Prostate gland (tissue), 2 donors: ENCODE data around the gene AKIRIN2. TPM values are rescaled to one million over a fixed set of nuclear protein-coding genes. Genes with fewer than 3 reads are reported as not detected.
A peak's percentile ranks its signal among the peaks of the same experiment; 100 is the strongest.
"Not testable (repeated sequence)": the region's sequence is repeated elsewhere in the genome, so short reads cannot be mapped to it uniquely, and the experiment has no call there.

ENCODE experiments used
- DNase-seq: peaks from one replicate; pipeline ENCODE4 v3.0.0-alpha.2; 2019; ENCODE audit warnings: low spot score
- H3K27ac ChIP-seq, 2 donors: fragments of 200-600 bp; sonication (generic); 2 replicates each; pipeline ENCODE4 v1.5.1; 2017 to 2019
- H3K27me3 ChIP-seq: fragments of 200-600 bp; sonication (generic); replicated peaks from 2 replicates; pipeline ENCODE4 v1.5.1; 2019; ENCODE audit not compliant: insufficient read depth
- H3K36me3 ChIP-seq, 2 donors: fragments of 200-600 bp; sonication (generic); 1 replicate in 1 of 2; 2 replicates in 1 of 2; pipeline versions ENCODE4 v1.5.1 to v1.8.1; 2017 to 2019
- H3K4me1 ChIP-seq: fragments of 200-600 bp; sonication (generic); replicated peaks from 2 replicates; pipeline ENCODE4 v1.5.1; 2019
- H3K4me3 ChIP-seq, 2 donors: fragments of 200-600 bp; sonication (generic); 2 replicates each; pipeline ENCODE4 v1.5.1; 2017 to 2019
- H3K9me3 ChIP-seq: fragments of 200-600 bp; sonication (generic); 2 replicates; pipeline ENCODE4 v1.5.1; 2017
- CTCF ChIP-seq, 4 experiments: fragments of 200-600 bp in 2 of 4; fragments of 450-650 bp in 2 of 4; sonication (generic) in 2 of 4; IDR thresholded peaks; 1 replicate in 3 of 4; 2 replicates in 1 of 4; pipeline ENCODE4 v1.5.1; 2016 to 2019; ENCODE audit warnings: antibody characterized with exemption in 4 of 4, mild to moderate bottlenecking in 2 of 4, moderate library complexity in 2 of 4
- POLR2A ChIP-seq: fragments of 450-650 bp; IDR thresholded peaks from one replicate; pipeline ENCODE4 v1.6.1; 2016; ENCODE audit warnings: antibody characterized with exemption, mild to moderate bottlenecking
- POLR2AphosphoS5 ChIP-seq: sonication (generic); formaldehyde crosslinking; IDR thresholded peaks from one replicate; pipeline ENCODE4 v1.6.1; 2017; ENCODE audit warnings: antibody characterized with exemption
- WGBS: methylation state at CpG from one replicate; pipeline ENCODE4 v1.1.5; 2018; 5-methylcytosine and 5-hydroxymethylcytosine counted together
- intact Hi-C: fragments of 100-400 bp; cut with DNase I; formaldehyde crosslinking; loops from one replicate; pipeline ENCODE4 v1.14.2; 2022
- total RNA-seq, 2 donors: library from RNA; depleted of rRNA; stranded (reverse); fragments of >200 nt; gene quantifications; one replicate each; pipeline ENCODE4 v1.1.0, GENCODE V29; 2016

AKIRIN2 gene
- total RNA-seq, 2 donors from 2014 or later = 28.4 to 44.1 TPM

DNA sequence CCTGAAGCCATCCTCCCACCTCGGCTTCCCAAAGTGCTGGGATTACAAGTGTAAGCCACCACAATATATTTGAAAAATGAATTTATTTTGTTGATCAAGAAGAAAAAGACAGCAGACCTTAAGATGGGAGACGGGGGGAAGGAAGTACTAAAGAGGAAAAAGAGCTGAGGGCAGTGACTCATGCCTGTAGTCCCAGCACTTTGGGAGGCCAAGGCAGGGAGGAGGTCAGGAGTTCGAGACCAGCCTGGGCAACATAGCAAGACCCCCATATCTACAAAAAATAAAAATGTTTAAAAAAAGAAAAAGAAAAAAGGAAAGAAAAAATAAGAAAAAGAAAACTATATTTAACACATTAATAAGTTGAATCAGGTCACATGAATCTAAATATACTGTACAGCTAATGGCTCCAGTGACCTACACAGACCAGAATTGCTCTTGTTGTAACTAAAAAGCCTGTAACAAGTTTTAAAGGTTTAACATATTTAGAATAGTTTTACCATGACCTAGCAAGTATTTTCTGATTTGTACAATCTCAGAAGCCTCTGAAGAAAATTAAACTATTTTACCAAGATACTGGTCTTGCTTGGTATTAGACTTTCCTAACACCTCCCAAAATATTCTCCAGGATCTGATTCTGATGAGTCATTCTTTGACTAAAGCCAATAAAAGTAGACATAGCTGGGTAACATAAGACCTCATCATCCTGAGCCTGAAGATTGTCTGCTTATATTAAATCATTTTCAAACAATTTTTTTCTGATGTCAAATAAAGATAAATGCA, 4.3 kb upstream of the AKIRIN2 start:
- Histone ChIP-seq H3K4me3 (no peak overlapping the region), H3K36me3 (no peaks in the 10 kb centered on the region), H3K4me1 (no peaks in the 10 kb centered on the region), H3K27me3 (no peaks in the 10 kb centered on the region), H3K9me3 (no peaks in the 10 kb centered on the region), H3K27ac (no peak overlapping the region)
- 91% methylated on average over 3 of the region's 3 CpGs for WGBS
- intact Hi-C loops = loop anchor here (10.0 kb wide), 1 partner anchor 552 kb away; the partner anchor contains the start of gene ZNF292
- DNase-seq = no peak
- TF ChIP-seq POLR2A (no peak), POLR2AphosphoS5 (no peak), CTCF (IDR thresholded peaks at IDR 0.05) (no peak)

DNA sequence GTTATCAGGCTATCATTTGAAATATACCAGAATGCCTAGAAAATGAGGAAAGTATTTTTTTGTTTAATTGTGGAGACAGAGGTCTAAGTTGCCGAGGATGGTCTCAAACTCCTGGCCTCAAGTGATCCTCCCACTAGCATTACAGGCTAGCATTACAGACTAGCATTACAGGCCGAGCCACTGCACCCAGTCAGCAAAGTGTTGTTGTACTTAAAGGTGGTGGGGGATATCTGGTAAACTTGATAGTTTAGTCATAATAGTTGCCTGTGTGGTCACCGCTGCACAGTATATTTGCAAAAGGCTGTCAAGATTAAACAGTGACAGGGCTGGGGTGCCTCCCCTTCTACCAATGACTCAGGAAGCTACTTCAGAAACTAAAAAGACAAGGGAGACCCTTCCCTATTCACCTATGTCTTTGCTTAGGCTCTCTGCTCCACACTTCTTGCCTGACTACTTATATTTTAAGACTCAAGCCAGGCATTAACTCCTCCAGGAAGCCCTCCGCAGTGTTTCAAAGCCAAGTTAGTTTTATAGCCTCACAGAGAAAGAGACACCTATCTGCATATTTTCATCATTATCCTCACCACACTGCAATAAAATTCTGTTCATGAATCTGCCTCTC, 3.1 kb upstream of the AKIRIN2 start:
- no peaks in the 10 kb centered on the region for H3K4me1 ChIP-seq
- no peak for DNase-seq
- H3K27me3 ChIP-seq = no peaks in the 10 kb centered on the region
- no peak overlapping the region for H3K27ac ChIP-seq
- H3K36me3 ChIP-seq = no peaks in the 10 kb centered on the region
- TF ChIP-seq POLR2A = no peak
- TF ChIP-seq POLR2AphosphoS5 = no peak
- no peak for TF ChIP-seq CTCF (IDR thresholded peaks at IDR 0.05)
- no peak overlapping the region for H3K4me3 ChIP-seq
- intact Hi-C loops = loop anchor here (10.0 kb wide), 1 partner anchor 550 kb away; the partner anchor contains the start of gene ZNF292
- WGBS = 77% methylated on average over 4 of the region's 4 CpGs
- no peaks in the 10 kb centered on the region for H3K9me3 ChIP-seq

GRCh38 chr6:87703039-87703438, 1.0 kb upstream of the AKIRIN2 start:
- not testable (repeated sequence) for H3K9me3 ChIP-seq
- H3K4me3 ChIP-seq = peak overlapping the region; percentile 95 to 99
- 83% methylated on average over 19 of the region's 19 CpGs for WGBS

DNA sequence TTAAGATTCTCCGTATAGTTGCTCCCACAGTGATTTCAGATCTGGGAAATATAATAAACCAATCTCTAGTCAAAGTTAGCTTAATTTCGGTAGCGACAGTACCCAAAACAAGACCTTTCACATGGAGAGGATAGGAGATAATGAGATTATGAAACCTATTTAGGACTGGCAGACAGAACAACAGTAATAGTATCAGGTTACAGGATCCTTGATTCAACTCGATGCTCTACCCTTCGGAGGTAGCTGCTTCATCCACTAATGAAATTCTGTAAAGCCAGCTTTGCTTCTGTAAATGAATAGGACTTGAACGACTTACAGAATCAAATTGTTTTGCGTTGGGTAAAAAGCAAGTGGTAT, 534 bp upstream of the AKIRIN2 start:
- no peak for DNase-seq
- H3K36me3 ChIP-seq = no peaks in the 10 kb centered on the region
- no peaks in the 10 kb centered on the region for H3K27me3 ChIP-seq
- no peaks in the 10 kb centered on the region for H3K9me3 ChIP-seq
- no peaks in the 10 kb centered on the region for H3K4me1 ChIP-seq
- WGBS = 2% methylated on average over 7 of the region's 7 CpGs
- H3K4me3 ChIP-seq = peak overlapping the region; percentile 95 to 99
- TF ChIP-seq POLR2A = no peak
- TF ChIP-seq CTCF (IDR thresholded peaks at IDR 0.05) = no peak
- intact Hi-C loops = loop anchor here (5.0 to 10.0 kb wide), 2 partner anchors 110 to 548 kb away; partner anchors contain the start of genes ORC3 and ZNF292
- H3K27ac ChIP-seq = peak overlapping the region; percentile 95

More at GRCh38 chr6:87703039-87703438, 1.0 kb upstream of the AKIRIN2 start:
- not testable (repeated sequence) for H3K4me1 ChIP-seq, H3K36me3 ChIP-seq, H3K27me3 ChIP-seq, DNase-seq
- intact Hi-C loops = loop anchor here (5.0 to 10.0 kb wide), 2 partner anchors 111 to 548 kb away; partner anchors contain the start of genes ORC3 and ZNF292
- peak overlapping the region; percentile 95 for H3K27ac ChIP-seq

DNA sequence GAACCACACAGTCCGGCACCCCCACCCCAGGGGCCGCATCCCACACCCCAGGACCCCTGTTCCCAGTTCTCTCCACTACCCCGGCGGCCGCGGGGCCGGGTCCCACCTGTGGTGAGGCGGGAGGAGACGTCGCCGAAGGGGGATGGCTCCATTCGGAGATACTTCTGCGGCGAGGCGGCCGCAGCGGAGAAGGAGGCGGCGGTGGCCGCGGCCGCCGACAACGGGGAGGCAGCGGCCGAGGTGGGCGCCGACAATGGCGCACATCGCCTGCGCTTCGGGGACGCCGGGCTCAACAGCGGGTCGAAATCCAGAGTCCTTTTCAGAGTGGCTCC, 723 bp downstream of the AKIRIN2 start:
- Histone ChIP-seq H3K4me1 (no peaks in the 10 kb centered on the region), H3K9me3 (no peaks in the 10 kb centered on the region), H3K36me3 (no peaks in the 10 kb centered on the region), H3K27me3 (no peaks in the 10 kb centered on the region), H3K27ac (peak overlapping the region; percentile 95), H3K4me3 (peak overlapping the region; percentile 95 to 99)
- WGBS = 0% methylated on average over 15 of the region's 36 CpGs
- DNase-seq = no peak
- no peak for TF ChIP-seq POLR2AphosphoS5
- intact Hi-C loops = loop anchor here (5.0 to 10.0 kb wide), 2 partner anchors 109 to 547 kb away; partner anchors contain the start of genes ORC3 and ZNF292
